NCI-H2227 treated with DMSO at 0.1 percent for 48 hours (cell line): ENCODE measurements around the gene SCGB1D2.

ENCODE experiments used
- DNase-seq: peaks from one replicate; lab custom pipeline; 2025; lab: John Stamatoyannopoulos, UW

The SCGB1D2 gene

GRCh38 chr11:62260261-62260953 is 18.4 kb downstream of the SCGB1D2 start:
- DNase-seq: no peak

GRCh38 chr11:62264004-62264403 is 22.0 kb downstream of the SCGB1D2 start:
- DNase-seq: no peak

GRCh38 chr11:62266558-62266957 is 24.5 kb downstream of the SCGB1D2 start:
- no peak for DNase-seq

- DNase-seq: no peak
Observed at GRCh38 chr11:62267050-62267449, 25.0 kb downstream of the SCGB1D2 start.

- no peak for DNase-seq
Observed at GRCh38 chr11:62267576-62267975, 25.5 kb downstream of the SCGB1D2 start.

GRCh38 chr11:62269654-62270278 is 27.7 kb downstream of the SCGB1D2 start, which contains the start of gene SCGB2A2:
TSS of gene SCGB2A2 (plus strand) at chr11:62270158. CDS start at chr11:62270217, 59 bp downstream.
- no peak for DNase-seq

GRCh38 chr11:62273284-62273683 is 31.2 kb downstream of the SCGB1D2 start:
- no peak for DNase-seq

- DNase-seq: no peak
Observed at GRCh38 chr11:62273789-62274275, 31.8 kb downstream of the SCGB1D2 start.

- DNase-seq: no peak
Observed at GRCh38 chr11:62280452-62280851, 38.4 kb downstream of the SCGB1D2 start.
